NCI-H510A treated with DMSO at 0.1 percent for 48 hours (cell line): ENCODE results near the gene HS3ST4.
A peak's percentile ranks its signal among the peaks of the same experiment; 100 is the strongest.

Experiments
- DNase-seq: peaks from one replicate; lab custom pipeline; 2025; lab: John Stamatoyannopoulos, UW

Gene HS3ST4

GRCh38 chr16:25827709-25828108 lies 135.9 kb downstream of the HS3ST4 start:
- no peak for DNase-seq

- DNase-seq = no peak
These were observed 136.8 kb downstream of the HS3ST4 start for GRCh38 chr16:25828510-25828909.

- no peak for DNase-seq
These were observed 140.5 kb downstream of the HS3ST4 start for GRCh38 chr16:25832291-25832690.

- DNase-seq = no peak
These were observed 142.3 kb downstream of the HS3ST4 start for GRCh38 chr16:25834101-25834500.

GRCh38 chr16:25835126-25835525 lies 143.4 kb downstream of the HS3ST4 start:
- no peak for DNase-seq

GRCh38 chr16:25838724-25839186 lies 147.0 kb downstream of the HS3ST4 start:
- DNase-seq = peak; percentile 72

- DNase-seq = no peak
These were observed 150.0 kb downstream of the HS3ST4 start for GRCh38 chr16:25841761-25842160.

GRCh38 chr16:25845901-25846300 lies 154.1 kb downstream of the HS3ST4 start:
- no peak for DNase-seq

GRCh38 chr16:25854141-25854540 lies 162.4 kb downstream of the HS3ST4 start:
- DNase-seq = no peak

- DNase-seq = no peak
These were observed 163.3 kb downstream of the HS3ST4 start for GRCh38 chr16:25855063-25855462.

- DNase-seq = no peak
These were observed 164.1 kb downstream of the HS3ST4 start for GRCh38 chr16:25855818-25856217.

GRCh38 chr16:25859645-25860044 lies 167.9 kb downstream of the HS3ST4 start:
- no peak for DNase-seq

GRCh38 chr16:25867041-25867440 lies 175.3 kb downstream of the HS3ST4 start:
- DNase-seq = no peak

- no peak for DNase-seq
These were observed 176.3 kb downstream of the HS3ST4 start for GRCh38 chr16:25868106-25868505.

GRCh38 chr16:25868706-25869370 lies 177.1 kb downstream of the HS3ST4 start:
- DNase-seq = no peak

GRCh38 chr16:25872369-25873070 lies 180.8 kb downstream of the HS3ST4 start:
- DNase-seq = no peak

- DNase-seq = no peak
These were observed 182.4 kb downstream of the HS3ST4 start for GRCh38 chr16:25874196-25874595.

- DNase-seq = no peak
These were observed 184.3 kb downstream of the HS3ST4 start for GRCh38 chr16:25875956-25876598.

GRCh38 chr16:25877103-25877502 lies 185.3 kb downstream of the HS3ST4 start:
- DNase-seq = no peak

GRCh38 chr16:25886598-25886997 lies 194.8 kb downstream of the HS3ST4 start:
- no peak for DNase-seq

- DNase-seq = no peak
These were observed 197.1 kb downstream of the HS3ST4 start for GRCh38 chr16:25888868-25889267.

GRCh38 chr16:25893332-25893731 lies 201.6 kb downstream of the HS3ST4 start:
- DNase-seq = no peak

- no peak for DNase-seq
These were observed 202.3 kb downstream of the HS3ST4 start for GRCh38 chr16:25894093-25894492.
